ENCODE results near the gene DLG2. TPM values are rescaled to one million over a fixed set of nuclear protein-coding genes. Genes with fewer than 3 reads are reported as not detected.
A peak's percentile ranks its signal among the peaks of the same experiment; 100 is the strongest.

Gene DLG2
- total and polyA plus RNA-seq, 4 donors, result 0.30 to 5.5 (median 0.68) TPM

DNA sequence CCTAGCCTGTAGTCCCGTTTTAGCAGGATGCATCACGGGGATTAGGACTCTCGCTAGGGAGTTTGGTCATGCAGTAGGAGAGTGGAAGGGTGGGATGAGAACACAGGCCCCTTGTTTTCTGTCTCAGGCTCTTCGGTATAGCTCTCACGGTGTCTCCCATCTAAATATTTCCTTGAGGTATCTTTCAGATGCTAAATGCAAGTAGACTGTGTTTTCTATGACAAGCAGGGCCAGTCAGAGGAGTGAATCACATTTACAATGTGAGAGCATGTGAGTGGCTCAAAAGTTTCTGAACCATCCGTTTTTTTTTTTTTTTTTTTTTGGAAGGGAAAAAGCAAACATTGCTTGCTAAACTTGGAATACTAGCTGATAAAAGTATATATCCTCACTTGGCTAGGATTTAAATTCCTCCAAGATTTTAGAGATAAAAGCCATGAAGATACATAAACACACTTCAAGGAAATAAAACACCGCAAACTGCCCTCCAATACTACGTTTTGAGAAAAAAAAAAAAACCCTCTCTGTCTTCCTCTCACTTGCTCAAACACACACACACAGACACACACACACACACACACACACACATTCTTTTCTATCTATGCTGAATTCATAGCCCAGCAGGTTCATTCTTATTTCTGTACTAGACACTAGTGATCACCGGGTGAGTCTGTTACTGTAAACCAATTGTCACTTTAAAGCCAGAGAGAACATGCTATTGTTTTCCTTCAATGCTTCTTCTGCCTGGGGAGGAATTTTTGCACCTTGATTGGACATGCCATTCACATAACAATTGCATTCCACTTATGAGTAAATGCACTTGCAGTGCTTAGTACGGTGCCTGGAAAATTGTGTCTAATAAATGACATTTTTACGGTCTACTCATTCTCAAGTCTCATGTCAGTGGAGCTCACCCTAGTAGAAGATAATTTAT is 2116.3 kb downstream of the DLG2 start (continued):
- TF ChIP-seq, protein P1, sequence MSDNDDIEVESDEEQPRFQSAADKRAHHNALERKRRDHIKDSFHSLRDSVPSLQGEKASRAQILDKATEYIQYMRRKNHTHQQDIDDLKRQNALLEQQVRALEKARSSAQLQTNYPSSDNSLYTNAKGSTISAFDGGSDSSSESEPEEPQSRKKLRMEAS (IDR thresholded peaks at IDR 0.05), result no peak
- no peak for TF ChIP-seq YY1 (IDR thresholded peaks at IDR 0.05)
- no peak for TF ChIP-seq RXRA (IDR thresholded peaks at IDR 0.05)
- TF ChIP-seq, protein P2, sequence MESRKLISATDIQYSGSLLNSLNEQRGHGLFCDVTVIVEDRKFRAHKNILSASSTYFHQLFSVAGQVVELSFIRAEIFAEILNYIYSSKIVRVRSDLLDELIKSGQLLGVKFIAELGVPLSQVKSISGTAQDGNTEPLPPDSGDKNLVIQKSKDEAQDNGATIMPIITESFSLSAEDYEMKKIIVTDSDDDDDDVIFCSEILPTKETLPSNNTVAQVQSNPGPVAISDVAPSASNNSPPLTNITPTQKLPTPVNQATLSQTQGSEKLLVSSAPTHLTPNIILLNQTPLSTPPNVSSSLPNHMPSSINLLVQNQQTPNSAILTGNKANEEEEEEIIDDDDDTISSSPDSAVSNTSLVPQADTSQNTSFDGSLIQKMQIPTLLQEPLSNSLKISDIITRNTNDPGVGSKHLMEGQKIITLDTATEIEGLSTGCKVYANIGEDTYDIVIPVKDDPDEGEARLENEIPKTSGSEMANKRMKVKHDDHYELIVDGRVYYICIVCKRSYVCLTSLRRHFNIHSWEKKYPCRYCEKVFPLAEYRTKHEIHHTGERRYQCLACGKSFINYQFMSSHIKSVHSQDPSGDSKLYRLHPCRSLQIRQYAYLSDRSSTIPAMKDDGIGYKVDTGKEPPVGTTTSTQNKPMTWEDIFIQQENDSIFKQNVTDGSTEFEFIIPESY (IDR thresholded peaks at IDR 0.05), result no peak

DNA sequence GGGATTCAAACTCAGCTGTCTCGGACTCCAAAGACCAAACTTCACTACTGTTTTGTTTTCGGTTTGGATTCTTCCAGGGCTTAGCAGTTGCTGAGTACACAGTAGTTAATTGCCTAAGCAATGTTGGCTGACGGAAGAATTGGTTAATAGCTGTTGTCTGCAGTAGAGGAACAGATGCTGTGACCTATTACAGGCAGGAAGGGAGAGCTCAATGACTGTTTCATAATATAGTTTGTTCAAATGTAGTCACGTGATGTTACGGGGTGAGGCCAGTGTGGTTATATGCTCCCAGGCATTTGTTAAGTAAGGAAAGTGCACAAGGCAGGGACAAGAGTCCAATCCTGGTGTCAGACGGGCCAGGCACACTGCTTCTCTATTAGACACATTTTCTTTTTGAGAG is 2118.3 kb downstream of the DLG2 start:
- WGBS, result 32% methylated on average over 6 of the region's 6 CpGs
- DNase-seq (ENCODE audit: low spot score), result no peak

More for the DNA sequence above, 2118.3 kb downstream of the DLG2 start:
- H3K9me3 ChIP-seq (ENCODE audit: control insufficient read depth in 4 of 4, low read length in 3 of 4), result no peaks in the 10 kb centered on the region
- no peaks in the 10 kb centered on the region for H3K27me3 ChIP-seq (ENCODE audit: control insufficient read depth in 4 of 4, insufficient read depth in 4 of 4, low read length in 3 of 4)
- TF ChIP-seq HNF4G (IDR thresholded peaks at IDR 0.05), result peak; percentile 77
- TF ChIP-seq, protein P3, sequence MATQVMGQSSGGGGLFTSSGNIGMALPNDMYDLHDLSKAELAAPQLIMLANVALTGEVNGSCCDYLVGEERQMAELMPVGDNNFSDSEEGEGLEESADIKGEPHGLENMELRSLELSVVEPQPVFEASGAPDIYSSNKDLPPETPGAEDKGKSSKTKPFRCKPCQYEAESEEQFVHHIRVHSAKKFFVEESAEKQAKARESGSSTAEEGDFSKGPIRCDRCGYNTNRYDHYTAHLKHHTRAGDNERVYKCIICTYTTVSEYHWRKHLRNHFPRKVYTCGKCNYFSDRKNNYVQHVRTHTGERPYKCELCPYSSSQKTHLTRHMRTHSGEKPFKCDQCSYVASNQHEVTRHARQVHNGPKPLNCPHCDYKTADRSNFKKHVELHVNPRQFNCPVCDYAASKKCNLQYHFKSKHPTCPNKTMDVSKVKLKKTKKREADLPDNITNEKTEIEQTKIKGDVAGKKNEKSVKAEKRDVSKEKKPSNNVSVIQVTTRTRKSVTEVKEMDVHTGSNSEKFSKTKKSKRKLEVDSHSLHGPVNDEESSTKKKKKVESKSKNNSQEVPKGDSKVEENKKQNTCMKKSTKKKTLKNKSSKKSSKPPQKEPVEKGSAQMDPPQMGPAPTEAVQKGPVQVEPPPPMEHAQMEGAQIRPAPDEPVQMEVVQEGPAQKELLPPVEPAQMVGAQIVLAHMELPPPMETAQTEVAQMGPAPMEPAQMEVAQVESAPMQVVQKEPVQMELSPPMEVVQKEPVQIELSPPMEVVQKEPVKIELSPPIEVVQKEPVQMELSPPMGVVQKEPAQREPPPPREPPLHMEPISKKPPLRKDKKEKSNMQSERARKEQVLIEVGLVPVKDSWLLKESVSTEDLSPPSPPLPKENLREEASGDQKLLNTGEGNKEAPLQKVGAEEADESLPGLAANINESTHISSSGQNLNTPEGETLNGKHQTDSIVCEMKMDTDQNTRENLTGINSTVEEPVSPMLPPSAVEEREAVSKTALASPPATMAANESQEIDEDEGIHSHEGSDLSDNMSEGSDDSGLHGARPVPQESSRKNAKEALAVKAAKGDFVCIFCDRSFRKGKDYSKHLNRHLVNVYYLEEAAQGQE (IDR thresholded peaks at IDR 0.05), result peak; percentile 38
- TF ChIP-seq NR2F2 (IDR thresholded peaks at IDR 0.05), result no peak
- TF ChIP-seq TAF1 (conservative IDR thresholded peaks at IDR 0.05), result no peak
- TF ChIP-seq SP1 (IDR thresholded peaks at IDR 0.05), result peak; percentile 93
- peak; percentile 84 to 86 for TF ChIP-seq RXRA (IDR thresholded peaks at IDR 0.05)
- TF ChIP-seq YY1 (IDR thresholded peaks at IDR 0.05), result peak; percentile 34
- TF ChIP-seq, protein P1 (IDR thresholded peaks at IDR 0.05), result peak; percentile 63
- peak; percentile 81 for TF ChIP-seq FOXA1 (IDR thresholded peaks at IDR 0.05)
- TF ChIP-seq, protein P4, sequence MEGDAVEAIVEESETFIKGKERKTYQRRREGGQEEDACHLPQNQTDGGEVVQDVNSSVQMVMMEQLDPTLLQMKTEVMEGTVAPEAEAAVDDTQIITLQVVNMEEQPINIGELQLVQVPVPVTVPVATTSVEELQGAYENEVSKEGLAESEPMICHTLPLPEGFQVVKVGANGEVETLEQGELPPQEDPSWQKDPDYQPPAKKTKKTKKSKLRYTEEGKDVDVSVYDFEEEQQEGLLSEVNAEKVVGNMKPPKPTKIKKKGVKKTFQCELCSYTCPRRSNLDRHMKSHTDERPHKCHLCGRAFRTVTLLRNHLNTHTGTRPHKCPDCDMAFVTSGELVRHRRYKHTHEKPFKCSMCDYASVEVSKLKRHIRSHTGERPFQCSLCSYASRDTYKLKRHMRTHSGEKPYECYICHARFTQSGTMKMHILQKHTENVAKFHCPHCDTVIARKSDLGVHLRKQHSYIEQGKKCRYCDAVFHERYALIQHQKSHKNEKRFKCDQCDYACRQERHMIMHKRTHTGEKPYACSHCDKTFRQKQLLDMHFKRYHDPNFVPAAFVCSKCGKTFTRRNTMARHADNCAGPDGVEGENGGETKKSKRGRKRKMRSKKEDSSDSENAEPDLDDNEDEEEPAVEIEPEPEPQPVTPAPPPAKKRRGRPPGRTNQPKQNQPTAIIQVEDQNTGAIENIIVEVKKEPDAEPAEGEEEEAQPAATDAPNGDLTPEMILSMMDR (IDR thresholded peaks at IDR 0.05; ENCODE audit: low read depth, low read length, missing input control), result no peak
- TF ChIP-seq GABPA (IDR thresholded peaks at IDR 0.05 in 1 of 2, conservative IDR thresholded peaks at IDR 0.05 in 1 of 2), result peak in 1 of 2 donors; percentile 53
- TF ChIP-seq FOXA2 (IDR thresholded peaks at IDR 0.05), result peak; percentile 89
- peak in 1 of 2 donors; percentile 35 for TF ChIP-seq EGR1 (IDR thresholded peaks at IDR 0.05; ENCODE audit: low read depth in 2 of 2)
- TF ChIP-seq RAD21 (IDR thresholded peaks at IDR 0.05), result peak; percentile 56 to 58
- TF ChIP-seq, protein P2 (IDR thresholded peaks at IDR 0.05), result peak; percentile 52
- TF ChIP-seq HNF4A (conservative IDR thresholded peaks at IDR 0.05), result peak; percentile 93 to 95
- TF ChIP-seq, protein P5, sequence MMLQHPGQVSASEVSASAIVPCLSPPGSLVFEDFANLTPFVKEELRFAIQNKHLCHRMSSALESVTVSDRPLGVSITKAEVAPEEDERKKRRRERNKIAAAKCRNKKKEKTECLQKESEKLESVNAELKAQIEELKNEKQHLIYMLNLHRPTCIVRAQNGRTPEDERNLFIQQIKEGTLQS (IDR thresholded peaks at IDR 0.05), result peak; percentile 78
- peak; percentile 52 to 76 for TF ChIP-seq JUND (IDR thresholded peaks at IDR 0.05)
- peak overlapping the region in 1 of 3 donors; percentile 14 for H3K4me3 ChIP-seq (ENCODE audit: low read depth in 1 of 3, low read length in 3 of 3)
- peaks cover 0 to 6% (median under 1%) of the 10 kb centered on the region in 4 donors for H3K4me1 ChIP-seq (ENCODE audit: control insufficient read depth in 4 of 4, insufficient read depth in 4 of 4, low read length in 3 of 4)
- no peak overlapping the region for H3K9ac ChIP-seq (ENCODE audit: low read depth in 1 of 2, low read length in 2 of 2)
- peak overlapping the region; percentile 31 to 35 for H3K27ac ChIP-seq (ENCODE audit: low read depth in 1 of 2, low read length in 2 of 2)
- no peaks in the 10 kb centered on the region for H3K36me3 ChIP-seq (ENCODE audit: control insufficient read depth in 4 of 4, insufficient read depth in 3 of 4, low read depth in 1 of 4, low read length in 3 of 4)
